Tibial nerve (tissue), 4 donors: Measurements from ENCODE around the gene MAML3. TPM values are rescaled to one million over a fixed set of nuclear protein-coding genes. Genes with fewer than 3 reads are reported as not detected.

Experiments used
- DNase-seq, 2 donors: peaks; one replicate each; pipeline ENCODE4 v3.0.0-alpha.2; 2019; ENCODE audit warnings: low spot score in 2 of 2
- H3K27ac ChIP-seq, 4 donors: fragments of 200-600 bp; sonication (generic) in 3 of 4; one replicate each; pipeline ENCODE4 v1.5.1; 2017 to 2019; ENCODE audit warnings: mild to moderate bottlenecking in 1 of 4
- H3K27me3 ChIP-seq, 2 donors: fragments of 200-600 bp; sonication (generic) in 1 of 2; one replicate each; pipeline versions ENCODE4 v1.5.1 to v1.6.0; 2017 to 2019
- H3K36me3 ChIP-seq, 3 donors: fragments of 200-600 bp; sonication (generic); one replicate each; pipeline ENCODE4 v1.5.1; 2018 to 2019
- H3K4me1 ChIP-seq, 4 donors: fragments of 200-600 bp; sonication (generic) in 3 of 4; one replicate each; pipeline ENCODE4 v1.5.1; 2017 to 2019
- H3K4me3 ChIP-seq, 4 donors: fragments of 200-600 bp; sonication (generic) in 3 of 4; one replicate each; pipeline ENCODE4 v1.5.1; 2017 to 2019; ENCODE audit warnings: mild to moderate bottlenecking in 1 of 4, moderate library complexity in 1 of 4
- H3K9me3 ChIP-seq, 4 donors: fragments of 200-600 bp; sonication (generic) in 3 of 4; one replicate each; pipeline ENCODE4 v1.5.1; 2017 to 2019
- CTCF ChIP-seq, 5 experiments: fragments of 200-600 bp in 3 of 5; fragments of 450-650 bp in 2 of 5; sonication (generic) in 3 of 5; IDR thresholded peaks; one replicate each; pipeline ENCODE4 v1.5.1; 2016 to 2019; ENCODE audit warnings: antibody characterized with exemption in 5 of 5, mild to moderate bottlenecking in 3 of 5, moderate library complexity in 2 of 5
- EP300 ChIP-seq, 2 donors: sonication (generic); formaldehyde crosslinking; IDR thresholded peaks; one replicate each; pipeline ENCODE4 v1.6.1; 2017; ENCODE audit warnings: antibody characterized with exemption in 2 of 2, mild to moderate bottlenecking in 1 of 2
- POLR2A ChIP-seq, 2 donors: fragments of 450-650 bp; IDR thresholded peaks; one replicate each; pipeline ENCODE4 v1.6.1; 2017; ENCODE audit warnings: antibody characterized with exemption in 2 of 2, mild to moderate bottlenecking in 2 of 2, moderate library complexity in 2 of 2
- WGBS, 2 donors: methylation state at CpG; one replicate each; pipeline ENCODE4 v1.1.5; 2018; 5-methylcytosine and 5-hydroxymethylcytosine counted together
- total RNA-seq, 4 donors: library from RNA; depleted of rRNA; stranded (reverse); fragments of >200 nt; gene quantifications; one replicate each; pipeline ENCODE4 v1.1.0, GENCODE V29; 2016

The MAML3 gene
- total RNA-seq, 4 donors from 2014 or later = 8.6 to 10.5 (median 9.4) TPM

- no peaks in the 10 kb centered on the region for H3K9me3 ChIP-seq
- no peaks in the 10 kb centered on the region for H3K27me3 ChIP-seq
- peak overlapping the region; percentile 79 to 94 (median 80) for H3K4me3 ChIP-seq
- peaks cover 0 to 20% (median 0%) of the 10 kb centered on the region in 4 donors for H3K4me1 ChIP-seq
- H3K36me3 ChIP-seq = no peaks in the 10 kb centered on the region
- peak; percentile 58 to 68 for DNase-seq
- H3K27ac ChIP-seq = peak overlapping the region; percentile 92 to 100 (median 95)
- 0 to 1% methylated on average over 17 to 20 of the region's 20 CpGs for WGBS, 2 donors
- TF ChIP-seq POLR2A (IDR thresholded peaks at IDR 0.05) = no peak
- TF ChIP-seq CTCF (IDR thresholded peaks at IDR 0.05) = peak in 2 of 5 experiments; percentile 44 to 46
- TF ChIP-seq EP300 (IDR thresholded peaks at IDR 0.05) = peak in 1 of 2 donors; percentile 38
Measured at GRCh38 chr4:140149846-140150635, 3.9 kb downstream of the MAML3 start.

- no peaks in the 10 kb centered on the region for H3K27me3 ChIP-seq
- WGBS, 2 donors = 87 to 98% methylated on average over 5 of the region's 5 CpGs
- H3K27ac ChIP-seq = no peak overlapping the region
- TF ChIP-seq POLR2A (IDR thresholded peaks at IDR 0.05) (no peak), CTCF (IDR thresholded peaks at IDR 0.05) (no peak), EP300 (IDR thresholded peaks at IDR 0.05) (no peak)
- no peak for DNase-seq
- H3K4me3 ChIP-seq = no peak overlapping the region
- H3K4me1 ChIP-seq = peaks cover 0 to 11% (median 0%) of the 10 kb centered on the region in 4 donors
- no peaks in the 10 kb centered on the region for H3K9me3 ChIP-seq
- H3K36me3 ChIP-seq = no peaks in the 10 kb centered on the region
Measured at GRCh38 chr4:140144050-140144449, 9.9 kb downstream of the MAML3 start.

GRCh38 chr4:140141210-140141835 is 12.7 kb downstream of the MAML3 start:
- no peaks in the 10 kb centered on the region for H3K27me3 ChIP-seq
- H3K4me3 ChIP-seq = no peak overlapping the region
- no peak for TF ChIP-seq POLR2A (IDR thresholded peaks at IDR 0.05)
- TF ChIP-seq CTCF (IDR thresholded peaks at IDR 0.05) = no peak
- TF ChIP-seq EP300 (IDR thresholded peaks at IDR 0.05) = no peak
- H3K36me3 ChIP-seq = no peaks in the 10 kb centered on the region
- H3K9me3 ChIP-seq = no peaks in the 10 kb centered on the region
- no peak overlapping the region for H3K27ac ChIP-seq
- no peak for DNase-seq
- peaks cover 0 to 21% (median 5%) of the 10 kb centered on the region in 4 donors for H3K4me1 ChIP-seq
- 80% methylated on average over 4 of the region's 4 CpGs for WGBS, 2 donors

GRCh38 chr4:140140566-140140965 is 13.4 kb downstream of the MAML3 start:
- TF ChIP-seq POLR2A (IDR thresholded peaks at IDR 0.05) (no peak), EP300 (IDR thresholded peaks at IDR 0.05) (no peak), CTCF (IDR thresholded peaks at IDR 0.05) (no peak)
- DNase-seq = no peak
- Histone ChIP-seq H3K4me1 (peaks cover 0 to 29% (median 7%) of the 10 kb centered on the region in 4 donors), H3K4me3 (no peak overlapping the region), H3K9me3 (no peaks in the 10 kb centered on the region), H3K27me3 (no peaks in the 10 kb centered on the region), H3K27ac (no peak overlapping the region), H3K36me3 (no peaks in the 10 kb centered on the region)
- WGBS, 2 donors = 96 to 97% methylated on average over 3 of the region's 3 CpGs

GRCh38 chr4:140138428-140138827 is 15.6 kb downstream of the MAML3 start:
- H3K27me3 ChIP-seq = no peaks in the 10 kb centered on the region
- DNase-seq = no peak
- no peaks in the 10 kb centered on the region for H3K9me3 ChIP-seq
- H3K4me3 ChIP-seq = no peak overlapping the region
- H3K4me1 ChIP-seq = peaks cover 0 to 40% (median 14%) of the 10 kb centered on the region in 4 donors
- no peak overlapping the region for H3K27ac ChIP-seq
- no peaks in the 10 kb centered on the region for H3K36me3 ChIP-seq
- TF ChIP-seq EP300 (IDR thresholded peaks at IDR 0.05) = no peak
- no peak for TF ChIP-seq CTCF (IDR thresholded peaks at IDR 0.05)
- no peak for TF ChIP-seq POLR2A (IDR thresholded peaks at IDR 0.05)
- WGBS, 2 donors = 69 to 77% methylated on average over 6 of the region's 6 CpGs
